ENCODE data around the gene TRIM28. TPM values are rescaled to one million over a fixed set of nuclear protein-coding genes. Genes with fewer than 3 reads are reported as not detected.

The TRIM28 gene
- total and polyA plus RNA-seq, 9 of the 15 experiments (the other 6 are each of a cell fraction or from before 2014, with no cell fraction given) = 12.1 to 797 (median 490) TPM

- Histone ChIP-seq H4K20me1 (replicated peaks; ENCODE audit: control insufficient read depth, insufficient read depth, low read length) (no peaks in the 10 kb centered on the region), H3K4me1 (replicated peaks in 1 of 2; ENCODE audit: control insufficient read depth in 2 of 2, insufficient read depth in 2 of 2, low read length in 2 of 2) (peaks cover 9 to 49% of the 10 kb centered on the region in 2 experiments), H3K9me3 (replicated peaks; ENCODE audit: control insufficient read depth, insufficient read depth, low read depth, low read length) (no peaks in the 10 kb centered on the region), H3K79me2 (ENCODE audit: control insufficient read depth, insufficient read depth, low read length) (peaks cover 51% of the 10 kb centered on the region), H2AFZ (ENCODE audit: low read depth, low read length) (peak within 1 kb of the TSS; percentile 99), H3K27me3 (ENCODE audit: control insufficient read depth in 2 of 2, insufficient read depth in 2 of 2, low read length in 2 of 2) (no peaks in the 10 kb centered on the region), H3K4me3 (peak within 1 kb of the TSS; percentile 79), H3K27ac (ENCODE audit: extremely low read depth, low read depth, low read length) (peak within 1 kb of the TSS; percentile 92), H3K4me2 (ENCODE audit: insufficient read depth, low read length) (peak within 1 kb of the TSS; percentile 98), H3K36me3 (ENCODE audit: control insufficient read depth, insufficient read depth, low read length) (peaks cover 26% of the 10 kb centered on the region; the same call in 2 of the 3 replicates), H3K9ac (ENCODE audit: insufficient read depth in 1 of 2, low read depth in 2 of 2, low read length in 2 of 2) (peak within 1 kb of the TSS; percentile 95 to 97), H3K9me1 (ENCODE audit: control insufficient read depth, insufficient read depth, low read length) (peaks cover 5% of the 10 kb centered on the region)
- peak; percentile 87 for ATAC-seq
- POLR2A ChIA-PET = interaction anchor here (0.5 to 2.3 kb wide), 24 partner anchors 10 to 689 kb away, joined by 3 to 14 read pairs (median 6); partner anchors contain the start of genes CHMP2A, TRIM28, ZNF274 and ZNF587B
- peak; percentile 86 to 96 (median 92) for DNase-seq (ENCODE audit: extremely low read depth in 1 of 4, low spot score in 3 of 4)
- intact Hi-C loops (cut with micrococcal nuclease) (loop anchor here (1.0 to 2.0 kb wide), 5 partner anchors 43 to 300 kb away; partner anchors contain the start of genes ZNF446 and ZSCAN22), in situ Hi-C loops (cut with MboI) (no loop called here)
- under 1% methylated on average over 64 of the region's 87 CpGs for WGBS (ENCODE audit: insufficient coverage, low coverage, missing lambda C conversion rate)
- CTCF ChIA-PET (ENCODE audit: low intra/inter-chr PET ratio) = interaction anchor here (1.1 to 2.7 kb wide), 5 partner anchors 25 to 338 kb away, joined by 3 to 23 read pairs (median 4); partner anchors contain the start of genes TRIM28 and ZNF274
- FAIRE-seq = peak; percentile 87
- BruUV-seq (replicated peaks) = TSS peak; percentile 75
- TF ChIP-seq NR2C2 (CRISPR knock-in tag; IDR thresholded peaks at IDR 0.05) (peak; percentile 93), NR2C2 (tag; IDR thresholded peaks at IDR 0.05) (peak; percentile 95), IRF9 (tag; IDR thresholded peaks at IDR 0.05) (0 out of 2 replicates have a peak, but pooled peaks have one; percentile 3), KHSRP (IDR thresholded peaks at IDR 0.05) (no peak), MNT (conservative IDR thresholded peaks at IDR 0.05) (peak; percentile 88 to 92), ZNF398 (CRISPR knock-in tag; IDR thresholded peaks at IDR 0.05) (no peak), RBBP5 (IDR thresholded peaks at IDR 0.05; ENCODE audit: borderline replicate concordance, insufficient read depth, low read length, poor library complexity, severe bottlenecking) (peak; percentile 65), MCM7 (IDR thresholded peaks at IDR 0.05) (no peak), RBM15 (IDR thresholded peaks at IDR 0.05; ENCODE audit: insufficient read depth, low read length) (no peak), NELFE (IDR thresholded peaks at IDR 0.05; ENCODE audit: insufficient read depth, insufficient read length) (no peak), ZNF395 (CRISPR knock-in tag; IDR thresholded peaks at IDR 0.05) (peak; percentile 80; the same call in 1 of the 2 replicates), MYBL2 (IDR thresholded peaks at IDR 0.05; ENCODE audit: low read depth) (peak; percentile 59; the same call in 1 of the 2 replicates), MYBL2 (CRISPR knock-in tag; IDR thresholded peaks at IDR 0.05; ENCODE audit: borderline replicate concordance) (no peak)
These were observed 24.3 kb upstream of the TRIM28 start, which contains the start of gene ZBTB45 for GRCh38 chr19:58519355-58520256. Gene ZBTB45 (minus strand): TSS chr19:58519810. CDS start chr19:58517673, 2,137 bp downstream.

All from K562 (cell line).